NOMO-1 (cell line): Measurements from ENCODE around the gene PPP5C.
"Not testable (repeated sequence)": the region's sequence is repeated elsewhere in the genome, so short reads cannot be mapped to it uniquely, and the experiment has no call there.

ENCODE experiments used
- DNase-seq, 2 experiments: peaks; one replicate each; lab custom pipeline; 2025; ENCODE audit not compliant: unreplicated experiment in 2 of 2; lab: John Stamatoyannopoulos, UW

Gene PPP5C

GRCh38 chr19:46428239-46429135, 81.6 kb downstream of the PPP5C start, which contains the start of gene PNMA8C:
Gene PNMA8C, minus strand, starts transcription at chr19:46428936. Its CDS starts 577 bp downstream, at chr19:46428359.
- DNase-seq, result peak in 1 of 2 experiments; percentile 13

GRCh38 chr19:46429999-46430398, 83.1 kb downstream of the PPP5C start:
- DNase-seq, result no peak

GRCh38 chr19:46431824-46432223, 84.9 kb downstream of the PPP5C start:
- DNase-seq, result no peak

- DNase-seq, result not testable (repeated sequence)
Measured at GRCh38 chr19:46433470-46433869, 86.6 kb downstream of the PPP5C start.

- DNase-seq, result no peak
Measured at GRCh38 chr19:46435009-46435408, 88.1 kb downstream of the PPP5C start.

GRCh38 chr19:46435689-46436088, 88.8 kb downstream of the PPP5C start:
- not testable (repeated sequence) for DNase-seq
